ENCODE measurements around the gene SSH2. TPM values are rescaled to one million over a fixed set of nuclear protein-coding genes. Genes with fewer than 3 reads are reported as not detected.

Gene SSH2
- total and polyA plus RNA-seq, 2 of the 13 experiments (the other 11 are each of a cell fraction or from before 2014, with no cell fraction given), result 6.0 to 6.4 TPM

GRCh38 chr17:29624586-29624985, 305.4 kb downstream of the SSH2 start:
- intact Hi-C loops (cut with micrococcal nuclease; ENCODE audit: unreplicated experiment) (loop anchor here (5.0 kb wide), 1 partner anchor 138 kb away; no protein-coding TSS in a partner anchor), in situ Hi-C loops (cut with HindIII; ENCODE audit: extremely low pct_ligation_motif_present, low pct_unique_long_range_greater_than_20kb) (loop anchor here (10.0 kb wide), 1 partner anchor 150 kb away; no protein-coding TSS in a partner anchor)
- FAIRE-seq, result no peak
- H3K27ac ChIP-seq (ENCODE audit: extremely low read length, insufficient read depth, low read length), result no peak overlapping the region
- no peak overlapping the region for H3K9ac ChIP-seq (ENCODE audit: insufficient read depth, low read depth, low read length)
- 82% methylated on average over 4 of the region's 4 CpGs for WGBS (ENCODE audit: low lambda C conversion rate)
- no peak for ATAC-seq
- H3K79me2 ChIP-seq (ENCODE audit: insufficient read depth, low read length), result no peaks in the 10 kb centered on the region
- no peaks in the 10 kb centered on the region for H3K9me3 ChIP-seq (ENCODE audit: low read length)
- no peak overlapping the region for H3K4me3 ChIP-seq (replicated peaks in 1 of 3; ENCODE audit: insufficient read depth in 1 of 3, low read depth in 2 of 3, low read length in 3 of 3)
- no peak overlapping the region for H2AFZ ChIP-seq (ENCODE audit: low read length)
- H4K20me1 ChIP-seq (ENCODE audit: insufficient read depth, low read length), result no peaks in the 10 kb centered on the region
- H3K27me3 ChIP-seq (ENCODE audit: control insufficient read depth in 1 of 2, insufficient read depth in 2 of 2, low read length in 2 of 2), result peaks cover 4 to 24% of the 10 kb centered on the region in 2 experiments; a peak in 3 of 5 replicates
- no peak overlapping the region for H3K4me2 ChIP-seq (ENCODE audit: low read depth, low read length)
- ChIA-PET CTCF (ENCODE audit: low intra/inter-chr PET ratio, low total read pairs) (no interaction called here), POLR2A (no interaction called here)
- no peaks in the 10 kb centered on the region; a peak in 1 of 5 replicates for H3K36me3 ChIP-seq (replicated peaks in 1 of 2; ENCODE audit: control insufficient read depth in 1 of 2, insufficient read depth in 2 of 2, low read length in 2 of 2)
- peaks cover 36% of the 10 kb centered on the region for H3K4me1 ChIP-seq (ENCODE audit: insufficient read depth, low read length)
- DNase-seq (ENCODE audit: low spot score), result no peak
- no peak for TF ChIP-seq CAMTA2 (CRISPR knock-in tag; IDR thresholded peaks at IDR 0.05; ENCODE audit: borderline replicate concordance)
- no peak for TF ChIP-seq ZGPAT (CRISPR knock-in tag; IDR thresholded peaks at IDR 0.05)
- TF ChIP-seq ZSCAN22 (CRISPR knock-in tag; IDR thresholded peaks at IDR 0.05), result no peak
- TF ChIP-seq ZNF576 (CRISPR knock-in tag; IDR thresholded peaks at IDR 0.05), result no peak
- TF ChIP-seq CREB3 (CRISPR knock-in tag; IDR thresholded peaks at IDR 0.05), result no peak
- TF ChIP-seq PPARG (CRISPR knock-in tag; conservative IDR thresholded peaks at IDR 0.05), result no peak
- no peak for TF ChIP-seq JDP2 (CRISPR knock-in tag; IDR thresholded peaks at IDR 0.05; ENCODE audit: borderline replicate concordance)
- TF ChIP-seq NR1H2 (CRISPR knock-in tag; IDR thresholded peaks at IDR 0.05; ENCODE audit: borderline replicate concordance, low read depth), result no peak
- TF ChIP-seq ZNF24 (IDR thresholded peaks at IDR 0.05), result no peak
- no peak for TF ChIP-seq ZNF407 (CRISPR knock-in tag; IDR thresholded peaks at IDR 0.05; ENCODE audit: not compliant biosample characterization)
- no peak for TF ChIP-seq ZFP36L1 (CRISPR knock-in tag; IDR thresholded peaks at IDR 0.05)
- TF ChIP-seq DRAP1 (CRISPR knock-in tag; IDR thresholded peaks at IDR 0.05), result no peak
- no TSS peak for BruUV-seq (replicated peaks)

Measured in HepG2 (cell line).